OCI-LY1 (cell line): ENCODE measurements around the gene ANKRD33B.
"Not testable (repeated sequence)": the region's sequence is repeated elsewhere in the genome, so short reads cannot be mapped to it uniquely, and the experiment has no call there.

Experiments
- H2AFZ ChIP-seq: fragments of 200-600 bp; sonication (generic), shearing (Covaris generic); 2 replicates; pipeline ENCODE4 v1.6.0; 2014; ENCODE audit warnings: antibody characterized with exemption, mild to moderate bottlenecking, low read length
- H3F3A ChIP-seq: fragments of 200-600 bp; sonication (generic), shearing (Covaris generic); 2 replicates; pipeline ENCODE4 v1.6.0; 2014; ENCODE audit warnings: mild to moderate bottlenecking, antibody characterized with exemption, low read length, moderate library complexity; ENCODE audit not compliant: insufficient read depth
- H3K27ac ChIP-seq: fragments of 200-600 bp; sonication (generic); 2 replicates; pipeline ENCODE4 v1.5.1; 2014; ENCODE audit warnings: low read length, mixed run types, mild to moderate bottlenecking, low read depth; ENCODE audit not compliant: poor library complexity, severe bottlenecking
- H3K27me3 ChIP-seq: fragments of 200-600 bp; sonication (generic); 2 replicates; pipeline ENCODE4 v1.6.0; 2014; ENCODE audit warnings: antibody characterized with exemption, mild to moderate bottlenecking, low read length, moderate library complexity; ENCODE audit not compliant: insufficient read depth
- H3K36me3 ChIP-seq: fragments of 200-600 bp; sonication (generic); 2 replicates; pipeline ENCODE4 v1.6.1; 2014; ENCODE audit warnings: mild to moderate bottlenecking, antibody characterized with exemption, low read length, moderate library complexity, mixed read lengths; ENCODE audit not compliant: insufficient read depth
- H3K4me1 ChIP-seq: fragments of 200-600 bp; sonication (generic); 2 replicates; pipeline ENCODE4 v1.5.1; 2014; ENCODE audit warnings: mild to moderate bottlenecking, low read length, moderate library complexity; ENCODE audit not compliant: insufficient read depth, severe bottlenecking
- H3K4me2 ChIP-seq: fragments of 200-600 bp; sonication (generic), shearing (Covaris generic); 2 replicates; pipeline ENCODE4 v1.6.1; 2014; ENCODE audit warnings: low read length
- H3K4me3 ChIP-seq: fragments of 200-600 bp; sonication (generic); 2 replicates; pipeline ENCODE4 v1.5.1; 2014; ENCODE audit warnings: low read length, low read depth, mild to moderate bottlenecking, mixed read lengths; ENCODE audit not compliant: poor library complexity, severe bottlenecking
- H3K79me2 ChIP-seq: fragments of 200-600 bp; shearing (Covaris generic); 2 replicates; pipeline ENCODE4 v1.6.1; 2016; ENCODE audit warnings: mixed run types, low read length, mixed read lengths; ENCODE audit not compliant: insufficient read depth
- H3K9ac ChIP-seq: fragments of 200-600 bp; sonication (generic), shearing (Covaris generic); 2 replicates; pipeline ENCODE4 v1.6.1; 2014; ENCODE audit warnings: mild to moderate bottlenecking, low read length, mixed read lengths
- H3K9me2 ChIP-seq: fragments of 200-600 bp; sonication (generic), shearing (Covaris generic); 2 replicates; pipeline ENCODE4 v1.6.1; 2014; ENCODE audit warnings: low read depth, mild to moderate bottlenecking, low read length, mixed read lengths
- H3K9me3 ChIP-seq: fragments of 200-600 bp; shearing (Covaris generic); 2 replicates; pipeline ENCODE4 v1.6.1; 2014; ENCODE audit warnings: low read length, mixed read lengths
- H4K20me1 ChIP-seq: fragments of 200-600 bp; sonication (generic), shearing (Covaris generic); 2 replicates; pipeline ENCODE4 v1.6.0; 2016; ENCODE audit warnings: mild to moderate bottlenecking, low read length; ENCODE audit not compliant: insufficient read depth
- CTCF ChIP-seq: fragments of 200-600 bp; sonication (generic), shearing (Covaris generic); IDR thresholded peaks from 2 replicates; pipeline ENCODE4 v1.5.1; 2017; ENCODE audit warnings: mild to moderate bottlenecking, antibody characterized with exemption, low read length, moderate library complexity, mixed read lengths
- EZH2 ChIP-seq: fragments of 200-600 bp; sonication (generic), shearing (Covaris generic); IDR thresholded peaks from 2 replicates; pipeline ENCODE4 v1.8.0; 2017; ENCODE audit warnings: borderline replicate concordance, mixed run types, mild to moderate bottlenecking, antibody characterized with exemption, low read length, moderate library complexity, mixed read lengths

The ANKRD33B gene

GRCh38 chr5:10663489-10664179, 99.8 kb downstream of the ANKRD33B start:
- H3K27me3 ChIP-seq, result peaks cover 5% of the 10 kb centered on the region; the same call in 1 of the 2 replicates
- H3K27ac ChIP-seq, result no peak overlapping the region

GRCh38 chr5:10664180-10664769, 100.4 kb downstream of the ANKRD33B start:
- H3K4me3 ChIP-seq, H3K4me1 ChIP-seq: not testable (repeated sequence)

More at GRCh38 chr5:10663489-10664179, 99.8 kb downstream of the ANKRD33B start:
- Histone ChIP-seq H3K4me1 (no peaks in the 10 kb centered on the region), H4K20me1 (no peaks in the 10 kb centered on the region), H3K36me3 (no peaks in the 10 kb centered on the region), H3K9ac (no peak overlapping the region), H3K9me2 (no peaks in the 10 kb centered on the region), H3K4me3 (no peak overlapping the region), H3K9me3 (no peaks in the 10 kb centered on the region), H2AFZ (no peak overlapping the region), H3K4me2 (no peak overlapping the region), H3F3A (no peaks in the 10 kb centered on the region), H3K79me2 (no peaks in the 10 kb centered on the region)
- TF ChIP-seq EZH2 (no peak), CTCF (no peak)

GRCh38 chr5:10665799-10666198, 101.9 kb downstream of the ANKRD33B start:
- Histone ChIP-seq H3K27me3 (0 out of 2 replicates have a peak, but pooled peaks cover 6% of the 10 kb centered on the region), H3K4me2 (no peak overlapping the region), H3K9ac (no peak overlapping the region), H2AFZ (no peak overlapping the region), H3K36me3 (no peaks in the 10 kb centered on the region), H3K9me2 (no peaks in the 10 kb centered on the region), H3K27ac (no peak overlapping the region), H3K4me3 (no peak overlapping the region), H4K20me1 (no peaks in the 10 kb centered on the region), H3K4me1 (no peaks in the 10 kb centered on the region), H3F3A (no peaks in the 10 kb centered on the region), H3K9me3 (no peaks in the 10 kb centered on the region), H3K79me2 (no peaks in the 10 kb centered on the region)
- TF ChIP-seq CTCF (no peak), EZH2 (no peak)

More at GRCh38 chr5:10664180-10664769, 100.4 kb downstream of the ANKRD33B start:
- not testable (repeated sequence) for H3K9me2 ChIP-seq, H3K36me3 ChIP-seq, H3F3A ChIP-seq, H3K9ac ChIP-seq, H3K27ac ChIP-seq, H2AFZ ChIP-seq, H3K4me2 ChIP-seq, H3K79me2 ChIP-seq, H3K27me3 ChIP-seq, H4K20me1 ChIP-seq, H3K9me3 ChIP-seq
